Pancreas (tissue), 10 donors: ENCODE measurements around the gene FRMD4B. TPM values are rescaled to one million over a fixed set of nuclear protein-coding genes. Genes with fewer than 3 reads are reported as not detected.
"Not testable (repeated sequence)": the region's sequence is repeated elsewhere in the genome, so short reads cannot be mapped to it uniquely, and the experiment has no call there.

Experiments
- ATAC-seq, 4 donors: fragments of 200-7000 bp; cut with Tn5 transposase; one replicate each; pipeline versions ENCODE4 v1.8.0 to v1.9.1; 2020; ENCODE audit warnings: mild to moderate bottlenecking in 4 of 4, moderate library complexity in 4 of 4
- DNase-seq, 6 donors: peaks; one replicate each; pipeline ENCODE4 v3.0.0-alpha.2; 2020
- FAIRE-seq: peaks from 2 replicates; lab custom pipeline; 2012; peaks lifted over from hg19 to GRCh38; lab: Jason Lieb, UNC
- H3K27ac ChIP-seq, 4 donors: fragments of 200-600 bp; sonication (generic); 1 replicate in 3 of 4; 2 replicates in 1 of 4; pipeline versions ENCODE4 v1.5.0 to v1.8.0; 2020
- H3K27me3 ChIP-seq, 4 donors: fragments of 200-600 bp; one replicate each; pipeline ENCODE4 v1.8.0; 2021
- H3K36me3 ChIP-seq, 3 donors: fragments of 200-600 bp; sonication (generic) in 1 of 3; one replicate each; pipeline versions ENCODE4 v1.5.0 to v1.8.0; 2020 to 2021
- H3K4me1 ChIP-seq, 3 donors: fragments of 200-600 bp; one replicate each; pipeline ENCODE4 v1.8.0; 2021
- H3K4me3 ChIP-seq, 4 donors: fragments of 200-600 bp; sonication (generic) in 2 of 4; one replicate each; pipeline versions ENCODE4 v1.5.0 to v1.8.0; 2020 to 2021
- H3K9me3 ChIP-seq, 4 donors: fragments of 200-600 bp; one replicate each; pipeline ENCODE4 v1.8.0; 2021
- CTCF ChIP-seq, 4 donors: fragments of 200-600 bp; sonication (generic) in 3 of 4; IDR thresholded peaks; one replicate each; pipeline versions ENCODE4 v1.5.0 to v1.8.0; 2021; ENCODE audit warnings: antibody characterized with exemption in 4 of 4
- WGBS, 2 donors: extraction: QIAGEN DNeasy Blood & Tissue Kit; methylation state at CpG; one replicate each; pipeline ENCODE4 v1.1.7; 2013; 5-methylcytosine and 5-hydroxymethylcytosine counted together
- intact Hi-C, 3 donors: fragments of 100-400 bp; cut with DNase I; formaldehyde crosslinking; loops; one replicate each; pipeline versions ENCODE4 v1.11.1 to v1.14.2; 2022
- polyA plus RNA-seq, 2 donors: library from polyadenylated mRNA; stranded (reverse); fragments of 200-250 nt; gene quantifications; one replicate each; pipeline ENCODE4 v1.2.3, GENCODE V29; 2013
- total RNA-seq, 6 donors: library from RNA; stranded (reverse); fragmentation: NEBNext Ultra II Directional in 4 of 6; extraction: Animal tissue kit (Norgen Biotek cat#: 25700) in 4 of 6; gene quantifications; one replicate each; pipeline versions ENCODE4 v1.2.1 to v1.2.4, GENCODE V29; 2021 to 2023
- donor health status: healthy with polysubstance abuse.
- donor health status: DM: no; HTN: no; CAD: no; lungs with moderate emphysema.
- donor health status: DM: no; HTN: no; CAD: no.
- donor health status: control.
- donor health status: control.
- donor health status: Bipolar disorder and iron deficiency.
- donor health status: DM: yes; HTN: yes; CAD: no.
- donor health status: DM: no; HTN: no; CAD: no.
- donor health status: DM: no; HTN: no; CAD: no.
- donor health status: DM: yes; HTN: yes; CAD: no.

Gene FRMD4B
- total and polyA plus RNA-seq, 8 donors: 4.9 to 20.0 (median 7.3) TPM

- H3K4me3 ChIP-seq: no peak overlapping the region
- peak overlapping the region in 2 of 4 donors; percentile 38 to 54 for H3K27ac ChIP-seq
- no peaks in the 10 kb centered on the region for H3K9me3 ChIP-seq
- no peak for TF ChIP-seq CTCF (IDR thresholded peaks at IDR 0.05)
- peak in 2 of 4 donors; percentile 28 to 41 for ATAC-seq
- FAIRE-seq: no peak
- no peak for DNase-seq
- 52 to 54% methylated on average over 10 of the region's 10 CpGs for WGBS, 2 donors
- intact Hi-C loops: no loop called here
- H3K27me3 ChIP-seq: no peaks in the 10 kb centered on the region
- H3K4me1 ChIP-seq: peaks cover 0 to 6% (median 4%) of the 10 kb centered on the region in 3 donors
- no peaks in the 10 kb centered on the region for H3K36me3 ChIP-seq
These were observed 145.0 kb downstream of the FRMD4B start for GRCh38 chr3:69240651-69241568.

GRCh38 chr3:69239063-69239462 lies 146.8 kb downstream of the FRMD4B start:
- ATAC-seq: no peak
- FAIRE-seq: no peak
- TF ChIP-seq CTCF (IDR thresholded peaks at IDR 0.05): no peak
- Histone ChIP-seq H3K4me3 (no peak overlapping the region), H3K36me3 (no peaks in the 10 kb centered on the region), H3K27me3 (no peaks in the 10 kb centered on the region), H3K9me3 (no peaks in the 10 kb centered on the region), H3K27ac (no peak overlapping the region), H3K4me1 (peaks cover 0 to 6% (median 4%) of the 10 kb centered on the region in 3 donors)
- intact Hi-C loops: no loop called here
- no peak for DNase-seq
- WGBS, 2 donors: 56 to 57% methylated on average over 1 of the region's 1 CpG

GRCh38 chr3:69236812-69237707 lies 148.8 kb downstream of the FRMD4B start:
- intact Hi-C loops: no loop called here
- H3K9me3 ChIP-seq: no peaks in the 10 kb centered on the region
- no peaks in the 10 kb centered on the region for H3K27me3 ChIP-seq
- ATAC-seq (peak in 3 of 4 donors; percentile 63 to 80 (median 75)), FAIRE-seq (no peak), DNase-seq (no peak)
- H3K4me1 ChIP-seq: peaks cover 0 to 5% (median 0%) of the 10 kb centered on the region in 3 donors
- peak overlapping the region in 1 of 4 donors; percentile 12 for H3K4me3 ChIP-seq
- no peak for TF ChIP-seq CTCF (IDR thresholded peaks at IDR 0.05)
- H3K36me3 ChIP-seq: no peaks in the 10 kb centered on the region
- H3K27ac ChIP-seq: peak overlapping the region in 2 of 4 donors; percentile 36 to 46
- WGBS, 2 donors: 51 to 55% methylated on average over 8 of the region's 8 CpGs

- no peak for TF ChIP-seq CTCF (IDR thresholded peaks at IDR 0.05)
- intact Hi-C loops: no loop called here
- WGBS, 2 donors: 64 to 78% methylated on average over 3 of the region's 3 CpGs
- no peaks in the 10 kb centered on the region for H3K9me3 ChIP-seq
- H3K4me3 ChIP-seq: no peak overlapping the region
- FAIRE-seq (no peak), DNase-seq (no peak), ATAC-seq (no peak)
- H3K27me3 ChIP-seq: no peaks in the 10 kb centered on the region
- H3K36me3 ChIP-seq: no peaks in the 10 kb centered on the region
- H3K4me1 ChIP-seq: no peaks in the 10 kb centered on the region
- no peak overlapping the region for H3K27ac ChIP-seq
These were observed 150.0 kb downstream of the FRMD4B start for GRCh38 chr3:69235882-69236281.

GRCh38 chr3:69235227-69235626 lies 150.7 kb downstream of the FRMD4B start:
- H3K27me3 ChIP-seq, FAIRE-seq, ATAC-seq, DNase-seq, intact Hi-C loops, H3K27ac ChIP-seq, H3K4me3 ChIP-seq, H3K4me1 ChIP-seq, H3K9me3 ChIP-seq, H3K36me3 ChIP-seq: not testable (repeated sequence)
- WGBS, 2 donors: 95 to 98% methylated on average over 4 of the region's 4 CpGs
